ENCODE data around the gene SPEM3.
A peak's percentile ranks its signal among the peaks of the same experiment; 100 is the strongest.

SPEM3 gene

GRCh38 chr17:7428557-7428956 is at the start of gene SPEM3:
TSS of gene SPEM3 (plus strand) at chr17:7428857. CDS start at chr17:7428903, 46 bp downstream.
- Histone ChIP-seq H3K4me3 (ENCODE audit: insufficient read length, low read depth) (no peak within 1 kb of the TSS), H3K27me3 (ENCODE audit: insufficient read depth, insufficient read length) (no peaks in the 10 kb centered on the region), H3K36me3 (ENCODE audit: insufficient read depth, insufficient read length, low read length) (no peaks in the 10 kb centered on the region), H3K9ac (ENCODE audit: insufficient read length, low read depth) (no peak within 1 kb of the TSS), H3K4me1 (ENCODE audit: insufficient read depth, insufficient read length) (no peaks in the 10 kb centered on the region), H3K9me3 (ENCODE audit: insufficient read depth, low read length) (no peaks in the 10 kb centered on the region)
- no peak for TF ChIP-seq ZNF274 (IDR thresholded peaks at IDR 0.05; ENCODE audit: low read depth, low read length)
- TF ChIP-seq SUZ12 (IDR thresholded peaks at IDR 0.05; ENCODE audit: extremely low read depth, insufficient read depth, insufficient read length) = no peak
- TF ChIP-seq YY1 (IDR thresholded peaks at IDR 0.05; ENCODE audit: insufficient read depth, insufficient read length) = no peak
- no peak for DNase-seq (ENCODE audit: low read depth, low spot score)

- H3K4me3 ChIP-seq (ENCODE audit: insufficient read length, low read depth) = no peak overlapping the region
- peaks cover 20% of the 10 kb centered on the region for H3K4me1 ChIP-seq (ENCODE audit: insufficient read depth, insufficient read length)
- H3K9ac ChIP-seq (ENCODE audit: insufficient read length, low read depth) = no peak overlapping the region
- no peak for TF ChIP-seq YY1 (IDR thresholded peaks at IDR 0.05; ENCODE audit: insufficient read depth, insufficient read length)
- no peak for TF ChIP-seq SUZ12 (IDR thresholded peaks at IDR 0.05; ENCODE audit: extremely low read depth, insufficient read depth, insufficient read length)
- no peak for TF ChIP-seq ZNF274 (IDR thresholded peaks at IDR 0.05; ENCODE audit: low read depth, low read length)
- H3K36me3 ChIP-seq (ENCODE audit: insufficient read depth, insufficient read length, low read length) = no peaks in the 10 kb centered on the region
- DNase-seq (ENCODE audit: low read depth, low spot score) = no peak
- peaks cover 5% of the 10 kb centered on the region; the same call in 1 of the 2 replicates for H3K9me3 ChIP-seq (ENCODE audit: insufficient read depth, low read length)
- peaks cover 45% of the 10 kb centered on the region for H3K27me3 ChIP-seq (ENCODE audit: insufficient read depth, insufficient read length)
Observed at GRCh38 chr17:7379134-7379533, 49.5 kb upstream of the SPEM3 start.

GRCh38 chr17:7380321-7380720 is 48.3 kb upstream of the SPEM3 start:
- no peak for DNase-seq (ENCODE audit: low read depth, low spot score)
- H3K9me3 ChIP-seq (ENCODE audit: insufficient read depth, low read length) = peaks cover 5% of the 10 kb centered on the region; the same call in 1 of the 2 replicates
- peak overlapping the region; percentile 78 for H3K9ac ChIP-seq (ENCODE audit: insufficient read length, low read depth)
- H3K36me3 ChIP-seq (ENCODE audit: insufficient read depth, insufficient read length, low read length) = no peaks in the 10 kb centered on the region
- H3K4me1 ChIP-seq (ENCODE audit: insufficient read depth, insufficient read length) = peaks cover 22% of the 10 kb centered on the region
- peak overlapping the region; percentile 54 for H3K4me3 ChIP-seq (ENCODE audit: insufficient read length, low read depth)
- H3K27me3 ChIP-seq (ENCODE audit: insufficient read depth, insufficient read length) = peaks cover 45% of the 10 kb centered on the region
- TF ChIP-seq SUZ12 (IDR thresholded peaks at IDR 0.05; ENCODE audit: extremely low read depth, insufficient read depth, insufficient read length) (no peak), ZNF274 (IDR thresholded peaks at IDR 0.05; ENCODE audit: low read depth, low read length) (no peak), YY1 (IDR thresholded peaks at IDR 0.05; ENCODE audit: insufficient read depth, insufficient read length) (no peak)

GRCh38 chr17:7380855-7381683 is 47.6 kb upstream of the SPEM3 start, which contains the start of gene TNK1:
TSS of gene TNK1 (plus strand) at chr17:7381089. CDS start at chr17:7382927, 1,838 bp downstream.
- no peaks in the 10 kb centered on the region for H3K36me3 ChIP-seq (ENCODE audit: insufficient read depth, insufficient read length, low read length)
- peak within 1 kb of the TSS; percentile 78 for H3K9ac ChIP-seq (ENCODE audit: insufficient read length, low read depth)
- no peak for DNase-seq (ENCODE audit: low read depth, low spot score)
- H3K4me1 ChIP-seq (ENCODE audit: insufficient read depth, insufficient read length) = peaks cover 22% of the 10 kb centered on the region
- TF ChIP-seq ZNF274 (IDR thresholded peaks at IDR 0.05; ENCODE audit: low read depth, low read length) (no peak), SUZ12 (IDR thresholded peaks at IDR 0.05; ENCODE audit: extremely low read depth, insufficient read depth, insufficient read length) (no peak), YY1 (IDR thresholded peaks at IDR 0.05; ENCODE audit: insufficient read depth, insufficient read length) (no peak)
- H3K27me3 ChIP-seq (ENCODE audit: insufficient read depth, insufficient read length) = peaks cover 45% of the 10 kb centered on the region
- H3K9me3 ChIP-seq (ENCODE audit: insufficient read depth, low read length) = peaks cover 5% of the 10 kb centered on the region; the same call in 1 of the 2 replicates
- H3K4me3 ChIP-seq (ENCODE audit: insufficient read length, low read depth) = peak within 1 kb of the TSS; percentile 54

GRCh38 chr17:7382901-7383300 is 45.8 kb upstream of the SPEM3 start:
- Histone ChIP-seq H3K4me3 (ENCODE audit: insufficient read length, low read depth) (no peak overlapping the region), H3K9ac (ENCODE audit: insufficient read length, low read depth) (peak overlapping the region; percentile 42), H3K36me3 (ENCODE audit: insufficient read depth, insufficient read length, low read length) (peaks cover 10% of the 10 kb centered on the region), H3K4me1 (ENCODE audit: insufficient read depth, insufficient read length) (peaks cover 22% of the 10 kb centered on the region), H3K27me3 (ENCODE audit: insufficient read depth, insufficient read length) (peaks cover 45% of the 10 kb centered on the region), H3K9me3 (ENCODE audit: insufficient read depth, low read length) (peaks cover 5% of the 10 kb centered on the region; the same call in 1 of the 2 replicates)
- no peak for DNase-seq (ENCODE audit: low read depth, low spot score)
- no peak for TF ChIP-seq YY1 (IDR thresholded peaks at IDR 0.05; ENCODE audit: insufficient read depth, insufficient read length)

- H3K27me3 ChIP-seq (ENCODE audit: insufficient read depth, insufficient read length) = peaks cover 45% of the 10 kb centered on the region
- no peak for DNase-seq (ENCODE audit: low read depth, low spot score)
- H3K9me3 ChIP-seq (ENCODE audit: insufficient read depth, low read length) = peaks cover 5% of the 10 kb centered on the region; the same call in 1 of the 2 replicates
- TF ChIP-seq SUZ12 (IDR thresholded peaks at IDR 0.05; ENCODE audit: extremely low read depth, insufficient read depth, insufficient read length) = no peak
- TF ChIP-seq ZNF274 (IDR thresholded peaks at IDR 0.05; ENCODE audit: low read depth, low read length) = no peak
- no peak for TF ChIP-seq YY1 (IDR thresholded peaks at IDR 0.05; ENCODE audit: insufficient read depth, insufficient read length)
- peak overlapping the region; percentile 57 for H3K9ac ChIP-seq (ENCODE audit: insufficient read length, low read depth)
- peaks cover 14% of the 10 kb centered on the region for H3K36me3 ChIP-seq (ENCODE audit: insufficient read depth, insufficient read length, low read length)
- peaks cover 22% of the 10 kb centered on the region for H3K4me1 ChIP-seq (ENCODE audit: insufficient read depth, insufficient read length)
- no peak overlapping the region for H3K4me3 ChIP-seq (ENCODE audit: insufficient read length, low read depth)
Observed at GRCh38 chr17:7383371-7383741, 45.3 kb upstream of the SPEM3 start.

GRCh38 chr17:7383742-7384488 is 44.7 kb upstream of the SPEM3 start:
- Histone ChIP-seq H3K27me3 (ENCODE audit: insufficient read depth, insufficient read length) (peaks cover 45% of the 10 kb centered on the region), H3K9me3 (ENCODE audit: insufficient read depth, low read length) (peaks cover 5% of the 10 kb centered on the region; the same call in 1 of the 2 replicates), H3K36me3 (ENCODE audit: insufficient read depth, insufficient read length, low read length) (peaks cover 19% of the 10 kb centered on the region), H3K9ac (ENCODE audit: insufficient read length, low read depth) (peak overlapping the region; percentile 77), H3K4me1 (ENCODE audit: insufficient read depth, insufficient read length) (peaks cover 22% of the 10 kb centered on the region), H3K4me3 (ENCODE audit: insufficient read length, low read depth) (peak overlapping the region; percentile 26)
- TF ChIP-seq YY1 (IDR thresholded peaks at IDR 0.05; ENCODE audit: insufficient read depth, insufficient read length) (no peak), ZNF274 (IDR thresholded peaks at IDR 0.05; ENCODE audit: low read depth, low read length) (no peak), SUZ12 (IDR thresholded peaks at IDR 0.05; ENCODE audit: extremely low read depth, insufficient read depth, insufficient read length) (no peak)
- no peak for DNase-seq (ENCODE audit: low read depth, low spot score)

Measured in NT2/D1 (cell line).